Inferior parietal cortex (tissue), 1 donor: ENCODE data around the gene CNNM1.

Experiments
- DNase-seq: peaks from one replicate; pipeline ENCODE4 v3.0.0-alpha.2; 2016; ENCODE audit errors: extremely low spot score

CNNM1 gene

DNA sequence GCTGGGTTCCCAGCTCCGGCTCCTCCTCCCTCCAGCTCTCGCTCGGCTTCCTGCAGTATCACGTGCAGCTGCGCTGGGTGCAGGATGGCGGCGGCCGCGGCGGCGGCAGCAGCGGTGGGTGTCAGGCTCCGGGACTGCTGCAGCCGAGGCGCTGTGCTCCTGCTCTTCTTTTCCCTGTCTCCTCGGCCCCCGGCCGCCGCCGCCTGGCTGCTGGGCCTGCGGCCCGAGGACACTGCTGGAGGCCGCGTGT, at the start of gene CNNM1:
Gene CNNM1, plus strand, starts transcription at position 53 of the 250 bp plus-strand sequence. Its CDS starts 32 bp downstream, at position 85.
- DNase-seq: no peak

DNA sequence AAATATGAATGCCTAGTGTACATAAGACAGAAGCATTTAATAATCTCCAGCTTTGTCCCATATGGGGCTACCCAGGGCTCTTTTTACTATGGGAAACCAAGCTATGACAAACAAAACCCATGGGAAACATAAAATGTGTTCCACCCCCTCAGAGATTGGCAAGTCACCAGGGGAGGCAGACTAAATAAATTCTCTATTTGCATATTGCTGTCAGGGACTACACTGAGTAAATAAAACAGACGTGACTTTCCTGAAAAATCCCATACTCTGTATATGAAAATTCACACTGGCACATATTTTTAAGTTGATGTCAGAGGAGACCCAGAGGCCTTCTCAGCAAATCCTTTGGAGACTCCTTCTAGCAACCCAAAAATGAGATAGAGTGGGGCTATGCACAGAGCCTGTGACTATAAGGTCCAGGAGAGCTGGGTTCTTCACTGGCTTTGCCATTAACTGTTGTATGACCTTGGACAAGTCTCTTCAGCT, 49.5 kb upstream of the CNNM1 start:
- no peak for DNase-seq

GRCh38 chr10:99280472-99280871, 48.7 kb upstream of the CNNM1 start:
- DNase-seq: no peak

- no peak for DNase-seq
Measured at GRCh38 chr10:99285881-99286280, 43.3 kb upstream of the CNNM1 start.

DNA sequence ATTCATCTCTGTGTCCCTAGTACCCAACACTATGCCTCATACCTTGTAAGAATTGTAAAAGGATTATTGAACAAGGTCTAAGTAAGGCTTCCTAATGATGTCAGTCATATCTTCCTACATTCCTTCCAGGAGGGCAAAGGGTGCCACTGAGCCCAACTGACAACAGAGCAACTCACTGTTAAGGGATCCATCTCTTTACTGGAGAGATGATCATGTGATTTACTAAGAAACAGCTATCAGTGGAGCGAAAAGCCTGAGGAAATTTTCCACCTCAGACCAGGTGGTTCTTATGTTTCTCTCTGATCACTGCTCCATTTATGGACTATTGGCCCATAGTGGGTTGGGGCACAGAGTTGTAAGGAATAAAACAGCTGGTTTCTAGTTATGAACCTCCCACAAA, 38.9 kb upstream of the CNNM1 start:
- no peak for DNase-seq

DNA sequence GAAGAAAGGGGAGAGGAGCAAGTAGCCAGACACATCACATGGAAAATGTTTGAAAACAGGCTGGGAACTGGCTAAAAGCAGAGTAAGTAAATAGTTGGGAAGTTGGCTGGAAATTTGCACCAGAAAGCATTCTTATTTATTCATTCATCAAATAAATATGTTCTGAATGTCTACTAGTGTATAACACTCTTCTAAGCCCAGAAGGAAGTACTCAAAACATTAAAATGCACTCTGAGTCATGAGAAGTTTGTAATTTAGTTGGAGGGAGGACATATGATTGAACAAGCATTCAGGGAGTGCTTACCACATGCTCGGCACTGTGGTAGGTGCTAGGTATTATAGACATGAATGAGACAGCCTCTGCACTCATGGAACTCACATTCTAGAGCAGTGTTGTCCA, 37.0 kb upstream of the CNNM1 start:
- DNase-seq: no peak

- no peak for DNase-seq
Measured at GRCh38 chr10:99296605-99297004, 32.6 kb upstream of the CNNM1 start.

- DNase-seq: no peak
Measured at GRCh38 chr10:99297033-99297432, 32.1 kb upstream of the CNNM1 start.

DNA sequence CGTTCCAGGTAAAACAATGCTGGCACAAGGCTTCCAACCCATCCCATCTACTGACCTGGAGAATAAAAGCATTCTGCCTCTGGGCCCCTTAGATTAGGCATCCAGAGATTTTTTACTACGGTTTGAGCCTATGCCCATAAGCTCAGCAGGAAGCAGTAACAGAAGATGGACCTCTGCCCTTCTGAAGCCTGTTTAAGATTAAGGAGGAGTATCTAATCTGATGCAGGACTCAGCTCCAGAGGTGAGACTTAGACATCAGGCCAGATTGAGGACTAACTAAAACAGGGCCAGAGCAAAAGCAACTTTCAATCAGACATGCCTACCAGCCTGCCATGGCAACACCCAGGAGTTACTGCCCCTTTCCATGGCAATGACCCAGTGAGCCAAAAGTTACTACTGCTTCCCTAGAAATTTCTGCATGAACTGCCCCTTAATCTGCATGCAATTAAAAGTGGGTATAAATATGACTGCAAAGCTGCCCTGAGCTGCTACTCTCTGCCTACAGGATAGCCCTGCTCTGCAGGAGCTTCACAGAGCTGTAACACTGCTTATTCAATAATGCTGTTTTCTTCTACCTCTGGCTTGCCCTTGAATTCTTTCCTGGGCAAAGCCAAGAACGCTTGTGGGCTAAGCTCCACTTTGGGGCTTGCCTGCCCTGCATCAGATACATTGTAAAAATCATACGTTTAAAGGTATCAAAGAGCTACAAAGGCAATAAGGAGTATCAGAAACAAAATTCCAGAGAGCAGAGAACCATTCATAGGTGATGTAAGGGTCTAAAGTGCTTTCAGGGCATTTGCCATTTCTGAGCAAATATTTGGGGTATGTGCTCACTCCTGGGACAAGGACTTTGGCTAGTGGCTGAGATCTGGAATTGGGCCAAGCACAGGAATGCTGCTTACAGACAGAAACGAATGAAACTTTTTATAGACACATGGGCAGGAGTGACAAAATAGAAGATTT, 25.0 kb upstream of the CNNM1 start:
- no peak for DNase-seq

GRCh38 chr10:99304862-99305229, 24.3 kb upstream of the CNNM1 start:
- DNase-seq: peak; percentile 11

GRCh38 chr10:99312501-99312900, 16.7 kb upstream of the CNNM1 start:
- no peak for DNase-seq

GRCh38 chr10:99315853-99316252, 13.3 kb upstream of the CNNM1 start:
- no peak for DNase-seq

DNA sequence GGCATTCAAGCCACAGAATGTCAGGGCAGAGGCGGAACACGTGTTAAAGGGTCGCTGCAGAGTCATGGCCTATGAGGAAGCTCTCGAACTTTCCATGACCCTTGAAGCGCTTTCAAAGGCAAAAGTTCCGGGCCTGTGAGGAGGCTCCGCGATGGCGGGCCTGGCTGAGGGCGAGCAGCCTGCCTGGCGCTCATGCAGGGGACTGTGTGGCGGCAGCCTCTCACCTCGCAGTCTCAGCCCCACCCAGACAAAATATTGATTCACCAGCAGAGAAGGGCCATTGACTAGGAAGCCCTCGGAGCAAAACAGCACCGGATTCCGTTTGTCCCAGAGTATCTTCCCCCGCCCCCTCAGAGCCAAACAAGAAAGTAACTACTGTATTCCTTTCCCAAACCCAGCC, 12.8 kb upstream of the CNNM1 start:
- no peak for DNase-seq

- no peak for DNase-seq
Measured at GRCh38 chr10:99318048-99318447, 11.1 kb upstream of the CNNM1 start.

GRCh38 chr10:99318475-99318874, 10.7 kb upstream of the CNNM1 start:
- DNase-seq: no peak

DNA sequence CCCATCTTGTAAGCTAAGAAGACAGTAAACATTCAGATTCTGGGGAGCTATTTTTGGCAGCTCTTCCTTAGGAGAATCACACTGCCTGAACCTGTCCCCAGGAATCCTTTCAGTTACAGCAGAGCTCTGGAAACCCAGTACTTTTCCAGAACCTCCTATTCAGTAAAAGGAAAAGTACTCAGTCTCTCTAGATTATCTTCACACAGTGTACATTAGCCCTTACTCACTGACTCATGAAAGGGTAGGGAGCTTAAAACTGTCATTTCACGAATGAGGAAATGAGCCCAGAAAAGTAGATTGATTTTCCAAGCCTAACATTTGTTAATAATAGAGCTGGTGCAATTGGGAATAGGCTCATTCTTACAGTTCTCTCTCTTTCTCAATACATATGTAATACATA, 3.9 kb upstream of the CNNM1 start:
- DNase-seq: peak; percentile 36

GRCh38 chr10:99326871-99327270, 2.3 kb upstream of the CNNM1 start:
- DNase-seq: no peak

DNA sequence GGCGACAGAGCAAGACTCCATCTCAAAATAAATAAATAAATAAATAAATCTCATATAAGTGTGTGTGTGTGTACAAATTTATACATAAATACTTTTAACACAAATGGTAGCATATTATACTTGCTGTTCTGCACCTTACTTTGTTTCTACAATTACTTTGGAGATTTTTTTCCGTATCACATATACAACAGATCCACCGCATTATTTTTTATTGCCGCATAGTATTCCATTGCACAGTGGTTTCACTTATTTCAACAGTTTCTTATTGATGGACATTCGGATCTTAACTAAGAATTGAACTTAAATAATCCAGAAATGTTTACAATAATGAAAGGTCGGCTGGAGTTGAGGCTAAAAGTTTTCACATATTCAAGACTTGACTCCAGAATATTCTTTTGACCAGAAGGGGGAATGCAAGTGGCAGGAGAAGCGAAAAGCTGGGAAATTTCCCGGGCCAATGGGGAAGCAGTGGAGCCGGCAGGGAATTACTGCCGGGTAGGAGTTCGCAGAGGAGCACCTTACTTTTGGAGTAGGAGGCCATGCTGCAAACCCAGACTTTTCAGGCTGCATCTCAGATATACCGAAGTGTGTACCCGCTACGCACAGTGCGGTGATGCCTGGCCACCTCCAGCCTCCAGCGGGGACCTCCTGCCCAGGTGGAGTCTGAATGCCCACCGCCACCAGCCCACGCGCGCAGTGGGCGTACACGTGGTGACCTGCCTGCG, 415 bp upstream of the CNNM1 start:
- DNase-seq: peak; percentile 48

GRCh38 chr10:99329554-99330346, 594 bp downstream of the CNNM1 start:
- no peak for DNase-seq

DNA sequence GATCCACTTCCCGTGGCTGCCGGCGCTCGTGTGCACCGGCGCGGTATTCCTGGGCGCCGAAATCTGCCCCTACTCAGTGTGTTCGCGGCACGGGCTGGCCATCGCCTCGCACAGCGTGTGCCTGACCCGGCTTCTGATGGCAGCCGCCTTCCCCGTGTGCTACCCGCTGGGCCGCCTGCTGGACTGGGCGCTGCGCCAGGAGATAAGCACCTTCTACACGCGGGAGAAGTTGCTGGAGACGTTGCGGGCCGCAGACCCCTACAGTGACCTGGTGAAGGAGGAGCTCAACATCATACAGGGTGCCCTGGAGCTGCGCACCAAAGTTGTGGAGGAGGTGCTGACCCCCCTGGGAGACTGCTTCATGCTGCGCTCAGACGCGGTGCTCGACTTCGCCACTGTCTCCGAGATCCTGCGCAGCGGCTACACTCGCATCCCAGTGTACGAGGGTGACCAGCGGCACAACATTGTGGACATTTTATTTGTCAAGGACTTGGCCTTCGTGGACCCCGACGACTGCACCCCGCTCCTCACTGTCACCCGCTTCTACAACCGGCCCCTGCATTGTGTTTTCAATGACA, 1.3 kb downstream of the CNNM1 start:
- DNase-seq: no peak

DNA sequence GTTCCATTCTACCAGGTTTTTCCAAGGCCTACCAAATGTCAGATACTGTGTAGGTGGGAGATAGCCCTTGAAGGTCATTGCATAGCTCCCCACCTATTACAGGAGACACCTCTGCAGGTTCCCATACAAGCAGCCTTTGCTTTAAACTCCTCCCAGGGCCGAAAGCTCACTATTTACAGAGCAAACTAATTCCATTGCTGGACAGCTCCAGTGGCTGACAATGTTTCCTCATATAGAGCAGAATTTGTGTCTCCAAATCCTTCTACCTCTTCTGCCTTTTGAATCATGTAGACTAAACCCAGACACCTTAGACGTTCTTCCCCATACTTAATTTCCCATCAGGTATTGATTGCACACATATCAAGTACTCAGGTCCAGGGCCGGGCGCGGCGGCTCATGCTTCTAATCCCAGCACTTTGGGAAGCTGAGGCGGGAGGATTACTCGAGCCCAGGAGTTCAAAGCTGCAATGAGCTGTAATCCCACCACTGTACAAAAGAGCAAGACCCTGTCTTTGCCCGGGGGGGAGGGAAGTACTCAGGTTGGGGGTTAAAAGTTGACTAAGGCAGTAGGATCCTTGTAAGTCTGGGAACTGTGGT, 2.1 kb downstream of the CNNM1 start:
- no peak for DNase-seq
